Karpas-422 (cell line): ENCODE results near the gene STX18. TPM values are rescaled to one million over a fixed set of nuclear protein-coding genes. Genes with fewer than 3 reads are reported as not detected.
A peak's percentile ranks its signal among the peaks of the same experiment; 100 is the strongest.

Source experiments
- DNase-seq: peaks from one replicate; pipeline ENCODE4 v3.0.0-alpha.2; 2015
- H2AFZ ChIP-seq: fragments of 200-600 bp; sonication (generic); 2 replicates; pipeline ENCODE4 v1.6.1; 2014; ENCODE audit warnings: antibody characterized with exemption, low read length, mixed read lengths
- H3K27ac ChIP-seq: fragments of 200-600 bp; sonication (generic); 2 replicates; pipeline ENCODE4 v1.5.1; 2014; ENCODE audit warnings: mild to moderate bottlenecking, low read length, moderate library complexity
- H3K27me3 ChIP-seq: fragments of 200-600 bp; sonication (generic); 2 replicates; pipeline ENCODE4 v1.6.1; 2014; ENCODE audit warnings: low read length, mixed read lengths
- H3K36me3 ChIP-seq: fragments of 200-600 bp; sonication (generic); 2 replicates; pipeline ENCODE4 v1.6.1; 2014; ENCODE audit warnings: low read length, mixed read lengths; ENCODE audit not compliant: insufficient read depth
- H3K4me1 ChIP-seq: fragments of 200-600 bp; sonication (generic); 2 replicates; pipeline ENCODE4 v1.6.1; 2014; ENCODE audit warnings: mild to moderate bottlenecking, low read length, mixed read lengths
- H3K4me2 ChIP-seq: fragments of 200-600 bp; sonication (generic); 2 replicates; pipeline ENCODE4 v1.6.1; 2014; ENCODE audit warnings: low read length, low read depth, mild to moderate bottlenecking; ENCODE audit not compliant: poor library complexity, severe bottlenecking
- H3K4me3 ChIP-seq: fragments of 200-600 bp; sonication (generic); 2 replicates; pipeline ENCODE4 v1.5.1; 2014; ENCODE audit warnings: mild to moderate bottlenecking, antibody characterized with exemption, low read length, mixed read lengths
- H3K79me2 ChIP-seq: fragments of 200-600 bp; sonication (generic); 2 replicates; pipeline ENCODE4 v1.6.1; 2014; ENCODE audit warnings: mild to moderate bottlenecking, low read length, mixed read lengths
- H3K9ac ChIP-seq: fragments of 200-600 bp; sonication (generic); 2 replicates; pipeline ENCODE4 v1.6.0; 2014; ENCODE audit warnings: low read length
- H3K9me2 ChIP-seq: fragments of 200-600 bp; sonication (generic), shearing (Covaris generic); replicated peaks from 2 replicates; pipeline ENCODE4 v1.6.0; 2014; ENCODE audit warnings: mild to moderate bottlenecking, low read length, moderate library complexity; ENCODE audit not compliant: insufficient read depth
- H3K9me3 ChIP-seq: fragments of 300-700, 200-600 bp; sonication (generic); 2 replicates; pipeline ENCODE4 v1.6.1; 2014; ENCODE audit warnings: low read length, mixed read lengths
- H4K20me1 ChIP-seq: fragments of 200-600 bp; sonication (generic); 2 replicates; pipeline ENCODE4 v1.6.1; 2014; ENCODE audit warnings: mild to moderate bottlenecking, antibody characterized with exemption, low read length, low read depth; ENCODE audit not compliant: insufficient read depth
- total RNA-seq: library from RNA; depleted of rRNA; stranded (reverse); fragments of >200 nt; shearing (Covaris generic); gene quantifications from 2 replicates; pipeline ENCODE4 v1.2.3, GENCODE V29; 2014; ENCODE audit warnings: low replicate concordance

STX18 gene
- total RNA-seq, 1 experiment from 2014 or later = 17.9 TPM

DNA sequence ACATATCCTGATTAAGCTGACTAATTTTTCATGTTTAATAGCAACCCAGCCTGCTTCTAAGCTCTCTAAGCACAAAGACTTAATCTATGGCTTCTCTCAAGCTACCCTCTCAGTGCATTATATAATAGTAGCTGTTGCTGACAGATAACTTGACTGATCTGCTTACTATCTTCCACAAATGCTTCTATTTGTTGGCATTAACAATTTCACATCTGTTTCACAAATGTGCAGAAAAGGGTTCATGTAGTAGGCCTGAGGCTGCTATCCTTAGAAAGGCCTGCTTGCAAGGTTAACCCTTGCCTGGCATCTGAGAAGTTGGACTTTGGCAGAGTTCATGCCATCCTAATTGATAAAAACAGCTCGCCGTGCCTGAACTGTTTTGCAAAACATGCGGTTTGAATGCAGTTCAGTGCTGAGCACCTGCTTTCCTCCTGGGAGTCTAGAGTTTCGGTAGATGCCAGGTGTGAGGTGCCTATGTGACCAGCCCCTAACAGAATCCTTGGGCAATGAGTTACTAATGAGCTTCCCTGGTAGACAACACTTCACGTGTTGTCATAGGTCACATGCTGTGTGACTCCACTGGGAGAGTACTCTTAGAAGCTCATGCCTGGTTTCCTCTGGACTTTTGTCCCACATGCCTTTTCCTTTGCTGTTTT is 86.5 kb downstream of the STX18 start:
- Histone ChIP-seq H3K4me1 (peaks cover 74% of the 10 kb centered on the region), H2AFZ (no peak overlapping the region), H3K4me2 (peak overlapping the region; percentile 70), H3K9me2 (no peaks in the 10 kb centered on the region), H4K20me1 (peaks cover 9% of the 10 kb centered on the region; the same call in 1 of the 2 replicates), H3K9me3 (no peaks in the 10 kb centered on the region), H3K9ac (peak overlapping the region; percentile 14; the same call in 1 of the 2 replicates), H3K79me2 (no peaks in the 10 kb centered on the region), H3K27me3 (no peaks in the 10 kb centered on the region), H3K27ac (peak overlapping the region; percentile 87), H3K4me3 (peak overlapping the region; percentile 38), H3K36me3 (peaks cover 9% of the 10 kb centered on the region; the same call in 1 of the 2 replicates)
- peak; percentile 84 for DNase-seq

DNA sequence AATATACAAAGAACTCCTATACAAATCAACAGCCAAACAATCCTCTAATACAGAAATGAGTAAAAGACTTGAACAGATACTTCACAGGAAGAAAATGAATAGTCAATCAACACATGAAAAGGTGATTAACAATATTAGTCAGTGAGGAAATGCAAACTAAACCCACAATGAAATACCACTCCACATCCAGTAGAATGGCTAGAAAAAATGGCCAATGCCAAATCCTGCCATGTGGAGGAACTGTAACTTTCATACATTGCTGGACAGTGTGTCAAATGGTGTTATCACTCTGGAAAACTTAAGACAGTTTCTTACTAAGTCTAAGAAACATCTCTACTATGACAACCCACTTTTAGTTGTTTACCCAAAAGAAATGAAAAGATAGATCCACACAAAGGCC is 95.4 kb downstream of the STX18 start:
- H3K9ac ChIP-seq = no peak overlapping the region
- DNase-seq = no peak
- H3K27me3 ChIP-seq = no peaks in the 10 kb centered on the region
- H3K9me2 ChIP-seq = no peaks in the 10 kb centered on the region
- peaks cover 13% of the 10 kb centered on the region for H3K79me2 ChIP-seq
- H3K4me2 ChIP-seq = no peak overlapping the region
- no peak overlapping the region for H3K27ac ChIP-seq
- H3K36me3 ChIP-seq = no peaks in the 10 kb centered on the region
- no peaks in the 10 kb centered on the region for H3K9me3 ChIP-seq
- 0 out of 2 replicates have a peak, but pooled peaks cover under 1% of the 10 kb centered on the region for H4K20me1 ChIP-seq
- H3K4me1 ChIP-seq = peaks cover 16% of the 10 kb centered on the region
- H2AFZ ChIP-seq = no peak overlapping the region
- H3K4me3 ChIP-seq = no peak overlapping the region

DNA sequence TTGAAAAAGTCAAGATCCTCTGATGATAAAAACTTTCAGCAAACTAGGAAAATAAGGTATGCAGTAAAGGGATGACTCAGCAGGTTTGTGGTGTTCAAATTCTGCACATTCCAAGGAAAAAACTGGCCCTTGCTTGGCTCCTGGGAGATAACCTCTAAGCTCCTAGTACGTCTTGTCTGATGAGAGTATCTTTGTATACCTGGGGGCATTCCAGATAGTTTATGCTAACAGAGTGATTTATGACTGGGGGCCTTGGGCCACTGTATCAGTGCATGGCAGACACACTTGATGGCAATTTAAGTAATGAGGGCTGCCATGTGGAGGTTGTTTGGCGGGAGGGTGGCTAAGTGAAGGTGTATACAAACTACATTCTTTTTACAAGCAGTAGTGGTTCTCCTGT is 98.0 kb downstream of the STX18 start:
- no peaks in the 10 kb centered on the region; the same call in 1 of the 2 replicates for H3K4me1 ChIP-seq
- no peak for DNase-seq
- H3K27me3 ChIP-seq = no peaks in the 10 kb centered on the region
- H2AFZ ChIP-seq = no peak overlapping the region
- H4K20me1 ChIP-seq = no peaks in the 10 kb centered on the region
- H3K4me2 ChIP-seq = no peak overlapping the region
- no peak overlapping the region for H3K27ac ChIP-seq
- H3K9me3 ChIP-seq = no peaks in the 10 kb centered on the region
- H3K9me2 ChIP-seq = no peaks in the 10 kb centered on the region
- no peak overlapping the region for H3K4me3 ChIP-seq
- H3K79me2 ChIP-seq = peaks cover 24% of the 10 kb centered on the region
- no peak overlapping the region for H3K9ac ChIP-seq
- H3K36me3 ChIP-seq = no peaks in the 10 kb centered on the region

DNA sequence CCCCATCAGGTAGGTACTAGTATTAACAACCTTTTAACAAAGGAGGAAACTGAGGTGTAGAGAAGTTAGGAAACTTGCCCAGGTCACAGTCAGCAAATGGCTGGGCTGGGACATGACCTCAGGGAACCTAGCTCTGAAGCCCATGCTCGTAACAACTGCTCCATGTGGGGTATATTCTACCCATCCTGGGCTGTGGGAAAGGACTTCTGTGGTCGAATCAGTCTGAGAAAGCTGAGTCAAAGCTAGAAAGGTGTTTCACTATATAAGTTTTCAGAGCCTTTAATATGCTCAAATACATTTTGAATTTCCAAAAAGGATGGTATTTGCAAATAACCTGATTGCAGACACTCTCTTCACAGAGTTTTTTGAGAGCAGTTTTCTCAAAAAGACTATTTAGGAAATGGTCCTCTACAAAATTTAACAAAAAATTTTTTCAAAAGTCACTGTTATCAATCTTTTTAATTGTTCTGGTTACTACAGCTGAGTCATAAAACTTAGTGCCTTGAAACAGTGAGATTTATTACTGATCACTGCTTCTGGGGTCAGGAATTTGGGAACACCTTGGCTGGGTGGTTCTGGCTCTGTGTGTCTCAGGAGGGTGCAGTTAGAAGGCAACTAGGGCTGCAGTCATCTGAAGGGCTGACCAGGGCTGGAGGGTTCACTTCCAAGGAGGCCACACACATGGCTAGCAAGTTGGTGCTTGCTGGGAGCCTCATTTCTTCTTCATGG is 101.4 kb downstream of the STX18 start:
- Histone ChIP-seq H3K36me3 (no peaks in the 10 kb centered on the region), H2AFZ (no peak overlapping the region), H3K79me2 (peaks cover 18% of the 10 kb centered on the region), H3K4me3 (no peak overlapping the region), H3K27me3 (no peaks in the 10 kb centered on the region), H3K27ac (0 out of 2 replicates have a peak overlapping the region, but pooled peaks have one; percentile 10), H3K9ac (no peak overlapping the region), H4K20me1 (no peaks in the 10 kb centered on the region), H3K4me1 (peaks cover 14% of the 10 kb centered on the region), H3K9me2 (no peaks in the 10 kb centered on the region), H3K9me3 (no peaks in the 10 kb centered on the region), H3K4me2 (no peak overlapping the region)
- DNase-seq = no peak

DNA sequence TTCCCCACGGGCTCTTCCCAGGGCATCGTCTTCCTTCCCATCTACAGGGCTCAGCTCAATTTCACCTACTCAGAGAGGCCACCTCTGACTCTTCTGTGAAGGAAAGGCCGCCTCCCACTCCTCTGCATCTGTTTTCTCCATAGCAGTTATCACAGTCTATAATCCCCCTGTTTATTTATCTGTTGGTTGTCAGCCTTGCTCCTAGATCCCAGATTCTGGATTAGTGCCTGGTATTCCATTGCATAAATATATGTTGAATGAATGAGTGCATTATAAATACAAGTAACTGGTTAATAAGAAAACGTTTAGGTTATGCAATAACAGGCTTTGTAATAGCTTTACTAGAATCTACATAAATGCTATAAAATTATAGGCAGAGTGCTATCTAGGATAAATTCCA is 102.1 kb downstream of the STX18 start:
- H2AFZ ChIP-seq = no peak overlapping the region
- H3K79me2 ChIP-seq = peaks cover 18% of the 10 kb centered on the region
- no peaks in the 10 kb centered on the region for H3K36me3 ChIP-seq
- no peaks in the 10 kb centered on the region for H3K9me3 ChIP-seq
- H3K4me2 ChIP-seq = no peak overlapping the region
- no peak for DNase-seq
- H3K27me3 ChIP-seq = no peaks in the 10 kb centered on the region
- H3K9me2 ChIP-seq = no peaks in the 10 kb centered on the region
- no peak overlapping the region for H3K27ac ChIP-seq
- no peak overlapping the region for H3K4me3 ChIP-seq
- no peak overlapping the region for H3K9ac ChIP-seq
- H3K4me1 ChIP-seq = peaks cover 14% of the 10 kb centered on the region
- no peaks in the 10 kb centered on the region for H4K20me1 ChIP-seq

DNA sequence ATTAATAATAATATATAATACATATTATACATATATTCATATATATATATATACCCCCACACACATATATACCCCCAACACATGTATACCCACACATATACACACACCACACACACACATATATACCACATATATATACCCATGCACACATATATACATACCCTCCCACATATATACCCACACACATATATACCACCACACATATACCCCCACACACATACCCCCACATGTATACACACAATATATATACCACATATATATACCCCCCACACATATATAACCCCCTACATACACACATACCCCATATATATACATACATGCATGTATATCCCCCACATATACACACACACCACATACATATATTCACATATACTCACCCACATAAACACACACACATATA is 103.0 kb downstream of the STX18 start:
- H4K20me1 ChIP-seq = no peaks in the 10 kb centered on the region
- H3K4me1 ChIP-seq = peaks cover 14% of the 10 kb centered on the region
- peaks cover 4% of the 10 kb centered on the region; the same call in 1 of the 2 replicates for H3K36me3 ChIP-seq
- H3K27ac ChIP-seq = no peak overlapping the region
- H3K9me3 ChIP-seq = no peaks in the 10 kb centered on the region
- peaks cover 18% of the 10 kb centered on the region for H3K79me2 ChIP-seq
- H3K9ac ChIP-seq = no peak overlapping the region
- no peak overlapping the region for H3K4me2 ChIP-seq
- H3K9me2 ChIP-seq = no peaks in the 10 kb centered on the region
- no peak overlapping the region for H3K4me3 ChIP-seq
- no peak for DNase-seq
- no peak overlapping the region for H2AFZ ChIP-seq
- no peaks in the 10 kb centered on the region for H3K27me3 ChIP-seq

GRCh38 chr4:4437798-4438470 is 103.9 kb downstream of the STX18 start:
- no peaks in the 10 kb centered on the region for H3K9me2 ChIP-seq
- no peaks in the 10 kb centered on the region for H4K20me1 ChIP-seq
- H3K79me2 ChIP-seq = peaks cover 12% of the 10 kb centered on the region
- peak overlapping the region; percentile 50 for H3K27ac ChIP-seq
- H2AFZ ChIP-seq = no peak overlapping the region
- H3K9ac ChIP-seq = peak overlapping the region; percentile 45
- no peaks in the 10 kb centered on the region for H3K27me3 ChIP-seq
- peaks cover 4% of the 10 kb centered on the region; the same call in 1 of the 2 replicates for H3K36me3 ChIP-seq
- peak overlapping the region; percentile 11; the same call in 1 of the 2 replicates for H3K4me3 ChIP-seq
- no peaks in the 10 kb centered on the region for H3K9me3 ChIP-seq
- peak overlapping the region; percentile 44 for H3K4me2 ChIP-seq
- DNase-seq = peak; percentile 59
- H3K4me1 ChIP-seq = peaks cover 14% of the 10 kb centered on the region

DNA sequence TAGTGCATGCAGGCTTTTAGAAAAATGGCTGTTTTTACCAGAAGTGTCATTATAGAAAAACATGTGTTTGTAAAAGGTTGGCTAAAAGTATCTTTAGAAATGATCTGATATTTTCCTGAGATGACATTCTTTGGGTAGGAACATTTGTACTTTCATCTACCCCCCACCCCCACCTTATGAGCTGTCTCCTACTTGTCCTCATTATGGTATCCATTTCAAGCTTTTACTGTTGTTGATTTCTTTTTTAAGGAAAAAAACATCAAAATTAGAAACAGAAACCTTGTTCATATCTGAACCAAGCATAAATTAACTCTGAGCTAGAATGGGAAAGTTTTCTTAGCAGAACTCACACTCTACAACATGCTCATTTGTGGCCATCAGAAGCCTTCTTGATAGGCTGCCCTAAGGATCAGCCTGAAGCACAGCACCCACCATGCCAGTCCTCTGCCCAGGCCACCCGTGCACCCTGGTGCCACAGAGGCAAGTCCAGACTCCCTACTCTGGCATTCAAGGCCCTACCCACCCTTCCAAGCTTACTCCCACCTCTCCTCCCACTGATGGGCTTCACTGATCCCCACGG is 105.5 kb downstream of the STX18 start:
- H3K4me3 ChIP-seq = no peak overlapping the region
- H3K9ac ChIP-seq = no peak overlapping the region
- H3K27ac ChIP-seq = no peak overlapping the region
- H4K20me1 ChIP-seq = no peaks in the 10 kb centered on the region
- H3K9me2 ChIP-seq = no peaks in the 10 kb centered on the region
- H3K4me2 ChIP-seq = no peak overlapping the region
- H3K79me2 ChIP-seq = peaks cover 10% of the 10 kb centered on the region
- H3K36me3 ChIP-seq = peaks cover 4% of the 10 kb centered on the region; the same call in 1 of the 2 replicates
- H3K4me1 ChIP-seq = peaks cover 14% of the 10 kb centered on the region
- no peak for DNase-seq
- H3K27me3 ChIP-seq = no peaks in the 10 kb centered on the region
- no peak overlapping the region for H2AFZ ChIP-seq
- no peaks in the 10 kb centered on the region for H3K9me3 ChIP-seq
